SK-N-MC (cell line): ENCODE results near the gene TTC7B.

ENCODE experiments used
- EZH2 ChIP-seq: fragments of 200-600 bp; sonication (generic); IDR thresholded peaks from one replicate; pipeline ENCODE4 v1.6.1; 2017; ENCODE audit warnings: antibody characterized with exemption
- FOXP2 ChIP-seq: optimal IDR thresholded peaks from 2 replicates; pipeline ENCODE3; 2011; ENCODE audit warnings: mild to moderate bottlenecking, moderate library complexity; ENCODE audit not compliant: insufficient read depth; ENCODE audit errors: extremely low read length, control extremely low read depth
- POLR2AphosphoS5 ChIP-seq: IDR thresholded peaks from 2 replicates; pipeline ENCODE4 v1.6.1; 2012; ENCODE audit warnings: mild to moderate bottlenecking, low read depth, low read length, borderline replicate concordance

GRCh38 chr14:90796329-90796728, 19.9 kb downstream of the TTC7B start:
- TF ChIP-seq POLR2AphosphoS5: no peak
- no peak for TF ChIP-seq EZH2
- no peak for TF ChIP-seq FOXP2
